GM21529 (cell line): ENCODE data around the gene LRP1-AS.

ENCODE experiments used
- ATAC-seq: cut with Tn5 transposase; IDR thresholded peaks from one replicate; pipeline ENCODE4 v1.9.1; 2021; ENCODE audit not compliant: unreplicated experiment

The LRP1-AS gene

DNA sequence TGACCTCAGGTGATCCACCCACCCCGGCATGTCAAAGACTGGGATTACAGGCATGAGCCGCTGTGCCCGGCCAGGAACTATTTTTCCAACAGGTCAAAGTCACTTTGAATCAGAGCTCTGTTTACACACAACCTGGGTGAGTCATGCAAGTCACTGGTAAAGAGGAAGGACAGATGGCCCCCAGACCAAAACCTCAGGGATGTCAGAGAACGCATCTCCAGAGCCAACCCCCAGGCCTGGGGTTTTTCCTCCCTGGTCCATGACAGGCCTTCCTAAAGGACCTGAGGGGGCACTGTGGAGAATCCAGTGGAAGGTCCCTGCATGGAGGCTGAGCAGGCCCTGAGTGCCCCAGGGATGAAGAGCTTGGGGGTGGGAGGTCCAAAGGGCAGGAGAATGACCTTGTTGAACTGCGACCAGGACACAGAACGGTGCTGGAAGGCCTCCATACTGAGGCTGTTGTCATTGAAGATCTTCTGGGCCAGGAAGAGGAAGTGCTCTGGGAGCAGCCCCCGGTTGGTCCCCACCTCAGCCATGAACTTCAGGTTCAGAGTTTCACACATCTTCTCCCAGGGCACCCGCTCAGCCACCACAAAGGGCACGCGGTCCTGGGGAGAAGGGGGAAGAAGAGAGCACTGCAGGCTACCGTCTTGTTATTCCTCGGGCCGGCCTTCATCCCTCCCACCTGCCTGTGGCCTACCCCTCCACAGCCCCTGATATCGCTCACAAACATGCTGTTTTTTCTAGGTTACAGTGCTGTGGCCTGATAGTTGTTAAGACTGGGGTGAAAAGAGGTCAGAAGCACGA lies 45.3 kb downstream of the LRP1-AS start:
- ATAC-seq: no peak

DNA sequence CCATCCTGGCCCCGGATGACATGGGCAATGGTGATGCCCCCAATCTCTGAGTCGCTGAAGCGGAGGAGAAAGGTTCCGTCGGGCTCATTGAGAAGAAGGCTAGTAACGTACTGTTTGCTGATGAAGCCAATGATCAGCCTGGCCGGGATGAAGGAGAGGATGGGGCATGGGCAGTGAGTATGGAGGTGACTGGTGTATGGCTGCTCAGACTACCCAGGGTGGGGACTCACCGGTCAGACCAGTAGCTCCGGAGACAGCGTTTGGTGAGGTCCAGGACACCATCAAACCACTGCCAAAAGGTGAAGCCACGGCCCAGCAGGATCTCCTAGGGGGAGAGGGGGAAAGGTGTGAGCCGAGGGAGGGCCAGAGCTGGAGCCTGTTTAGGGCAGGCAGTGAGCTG lies 47.7 kb downstream of the LRP1-AS start:
- ATAC-seq: no peak

- ATAC-seq: no peak
These were observed 48.2 kb downstream of the LRP1-AS start for GRCh38 chr12:57099047-57099714.

DNA sequence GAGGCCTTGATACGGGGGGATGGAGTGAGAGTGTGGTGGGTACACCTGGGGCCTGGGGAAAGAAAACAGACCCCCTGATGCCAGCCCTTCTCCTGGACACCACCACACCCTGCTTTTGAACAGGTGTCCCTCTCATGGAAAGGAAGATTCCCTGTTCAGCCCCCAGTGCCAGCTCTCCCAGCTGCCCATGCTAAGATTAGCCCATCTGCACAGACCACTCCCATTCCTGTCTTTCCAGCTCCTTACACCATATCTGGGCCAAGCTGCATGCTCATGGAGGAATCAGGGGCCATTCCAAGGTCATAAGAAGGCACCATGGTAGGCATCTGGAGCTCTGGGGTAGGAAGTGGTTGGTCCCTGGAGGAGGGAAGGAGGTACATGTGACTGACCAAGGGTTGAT lies 48.9 kb downstream of the LRP1-AS start:
- no peak for ATAC-seq

- ATAC-seq: no peak
These were observed 49.9 kb downstream of the LRP1-AS start for GRCh38 chr12:57097554-57097835.

GRCh38 chr12:57096748-57097553 lies 50.5 kb downstream of the LRP1-AS start:
- ATAC-seq: no peak

DNA sequence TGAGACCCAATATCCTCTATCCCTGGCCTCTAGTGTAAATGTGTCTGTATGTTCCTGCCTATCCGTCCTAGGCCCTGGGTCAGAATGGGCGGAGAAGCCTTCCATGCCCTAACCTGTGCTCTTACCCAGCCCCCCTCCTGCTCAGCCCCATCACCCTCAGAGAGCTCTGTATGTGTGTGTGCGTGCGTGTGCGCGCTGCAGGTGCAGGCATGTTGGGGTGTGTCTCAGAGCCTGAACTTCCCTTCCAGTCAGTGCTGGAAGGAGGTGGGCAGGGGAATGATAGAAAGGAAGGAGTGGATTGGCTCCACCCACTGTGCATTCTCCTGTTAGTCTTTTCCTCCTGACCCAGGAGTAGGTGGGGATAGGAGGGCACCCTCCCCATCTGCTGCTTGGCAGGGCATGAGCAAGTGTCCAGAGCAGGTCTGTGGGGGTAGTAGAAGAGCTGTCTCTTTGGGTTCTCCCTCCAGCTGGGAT lies 51.3 kb downstream of the LRP1-AS start:
- ATAC-seq: no peak

- no peak for ATAC-seq
These were observed 52.0 kb downstream of the LRP1-AS start for GRCh38 chr12:57095440-57095839.
